BE2C (cell line): Measurements from ENCODE around the gene MAMDC2.
A peak's percentile ranks its signal among the peaks of the same experiment; 100 is the strongest.

ENCODE experiments used
- DNase-seq: peaks from one replicate; pipeline ENCODE4 v3.0.0-alpha.2; 2020
- H3K27me3 ChIP-seq: fragments of 250-450 bp; sonication (Bioruptor Pico); 2 replicates; pipeline ENCODE4 v1.5.1; 2020; ENCODE audit warnings: mild to moderate bottlenecking
- H3K36me3 ChIP-seq: fragments of 250-450 bp; sonication (Bioruptor Pico); 2 replicates; pipeline ENCODE4 v1.5.1; 2020; ENCODE audit warnings: mild to moderate bottlenecking
- H3K4me1 ChIP-seq: fragments of 250-450 bp; sonication (Bioruptor Pico); 2 replicates; pipeline ENCODE4 v1.5.1; 2020
- H3K4me3 ChIP-seq: 2 replicates; pipeline ENCODE4 v1.5.1; 2011; ENCODE audit warnings: low read depth, low read length
- H3K9me3 ChIP-seq: fragments of 250-450 bp; sonication (Bioruptor Pico); 2 replicates; pipeline ENCODE4 v1.5.1; 2020
- CTCF ChIP-seq: IDR thresholded peaks from 2 replicates; pipeline ENCODE4 v1.5.1; 2012; ENCODE audit warnings: mild to moderate bottlenecking, low read depth, low read length

The MAMDC2 gene

GRCh38 chr9:70260007-70260443 is 216.4 kb downstream of the MAMDC2 start:
- Histone ChIP-seq H3K36me3 (peaks cover 31% of the 10 kb centered on the region), H3K27me3 (no peaks in the 10 kb centered on the region), H3K4me1 (no peaks in the 10 kb centered on the region), H3K4me3 (peak overlapping the region; percentile 78), H3K9me3 (no peaks in the 10 kb centered on the region)
- no peak for DNase-seq
- no peak for TF ChIP-seq CTCF

- no peaks in the 10 kb centered on the region for H3K27me3 ChIP-seq
- TF ChIP-seq CTCF: no peak
- no peaks in the 10 kb centered on the region for H3K4me1 ChIP-seq
- no peak overlapping the region for H3K4me3 ChIP-seq
- no peak for DNase-seq
- H3K36me3 ChIP-seq: peaks cover 34% of the 10 kb centered on the region
- H3K9me3 ChIP-seq: no peaks in the 10 kb centered on the region
These were observed 217.0 kb downstream of the MAMDC2 start for GRCh38 chr9:70260606-70261005.

- Histone ChIP-seq H3K9me3 (no peaks in the 10 kb centered on the region), H3K4me3 (no peak overlapping the region), H3K27me3 (no peaks in the 10 kb centered on the region), H3K4me1 (no peaks in the 10 kb centered on the region), H3K36me3 (peaks cover 41% of the 10 kb centered on the region)
- TF ChIP-seq CTCF: no peak
- no peak for DNase-seq
These were observed 217.7 kb downstream of the MAMDC2 start for GRCh38 chr9:70261131-70261870.

- DNase-seq: no peak
- H3K36me3 ChIP-seq: peaks cover 50% of the 10 kb centered on the region
- no peaks in the 10 kb centered on the region for H3K4me1 ChIP-seq
- no peak overlapping the region for H3K4me3 ChIP-seq
- H3K9me3 ChIP-seq: no peaks in the 10 kb centered on the region
- no peaks in the 10 kb centered on the region for H3K27me3 ChIP-seq
- no peak for TF ChIP-seq CTCF
These were observed 218.7 kb downstream of the MAMDC2 start for GRCh38 chr9:70262366-70262765.

GRCh38 chr9:70262948-70263347 is 219.3 kb downstream of the MAMDC2 start:
- H3K36me3 ChIP-seq: peaks cover 54% of the 10 kb centered on the region

More at GRCh38 chr9:70262948-70263347, 219.3 kb downstream of the MAMDC2 start:
- no peaks in the 10 kb centered on the region for H3K9me3 ChIP-seq
- no peaks in the 10 kb centered on the region for H3K27me3 ChIP-seq
- H3K4me3 ChIP-seq: no peak overlapping the region
- no peak for DNase-seq
- no peaks in the 10 kb centered on the region for H3K4me1 ChIP-seq
- no peak for TF ChIP-seq CTCF
